ENCODE measurements around the gene SRSF3. TPM values are rescaled to one million over a fixed set of nuclear protein-coding genes. Genes with fewer than 3 reads are reported as not detected.
A peak's percentile ranks its signal among the peaks of the same experiment; 100 is the strongest.
"Not testable (repeated sequence)": the region's sequence is repeated elsewhere in the genome, so short reads cannot be mapped to it uniquely, and the experiment has no call there.

SRSF3 gene
- total and polyA plus RNA-seq, 12 donors: 28.9 to 291 (median 123) TPM

DNA sequence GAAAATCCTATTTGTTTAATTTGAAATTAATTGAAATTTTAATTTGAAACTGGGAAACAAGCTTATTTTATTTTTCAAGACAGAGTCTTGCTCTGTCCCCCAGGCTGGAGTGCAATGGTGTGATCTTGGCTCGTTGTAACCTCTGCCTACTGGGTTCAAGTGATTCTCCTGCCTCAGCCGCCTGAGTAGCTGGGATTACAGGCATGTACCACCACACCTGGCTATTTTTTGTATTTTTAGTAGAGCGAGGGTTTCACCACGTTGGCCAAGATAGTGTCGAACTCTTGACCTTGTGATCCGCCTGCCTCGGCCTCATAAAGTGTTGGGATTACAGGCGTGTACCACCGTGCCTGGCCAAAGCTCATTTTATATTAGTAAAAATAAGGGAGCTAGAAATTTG is 4.2 kb downstream of the SRSF3 start:
- TF ChIP-seq, protein P1, sequence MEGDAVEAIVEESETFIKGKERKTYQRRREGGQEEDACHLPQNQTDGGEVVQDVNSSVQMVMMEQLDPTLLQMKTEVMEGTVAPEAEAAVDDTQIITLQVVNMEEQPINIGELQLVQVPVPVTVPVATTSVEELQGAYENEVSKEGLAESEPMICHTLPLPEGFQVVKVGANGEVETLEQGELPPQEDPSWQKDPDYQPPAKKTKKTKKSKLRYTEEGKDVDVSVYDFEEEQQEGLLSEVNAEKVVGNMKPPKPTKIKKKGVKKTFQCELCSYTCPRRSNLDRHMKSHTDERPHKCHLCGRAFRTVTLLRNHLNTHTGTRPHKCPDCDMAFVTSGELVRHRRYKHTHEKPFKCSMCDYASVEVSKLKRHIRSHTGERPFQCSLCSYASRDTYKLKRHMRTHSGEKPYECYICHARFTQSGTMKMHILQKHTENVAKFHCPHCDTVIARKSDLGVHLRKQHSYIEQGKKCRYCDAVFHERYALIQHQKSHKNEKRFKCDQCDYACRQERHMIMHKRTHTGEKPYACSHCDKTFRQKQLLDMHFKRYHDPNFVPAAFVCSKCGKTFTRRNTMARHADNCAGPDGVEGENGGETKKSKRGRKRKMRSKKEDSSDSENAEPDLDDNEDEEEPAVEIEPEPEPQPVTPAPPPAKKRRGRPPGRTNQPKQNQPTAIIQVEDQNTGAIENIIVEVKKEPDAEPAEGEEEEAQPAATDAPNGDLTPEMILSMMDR (IDR thresholded peaks at IDR 0.05): no peak
- no peak for TF ChIP-seq POLR2A (IDR thresholded peaks at IDR 0.05)
- DNase-seq: peak in 3 of 7 donors; percentile 10 to 49 (median 13)
- H3K36me3 ChIP-seq (replicated peaks in 1 of 2): peaks cover 0 to 68% of the 10 kb centered on the region in 2 donors
- peak overlapping the region in 1 of 5 donors; percentile 31 for H3K27ac ChIP-seq
- H3K27me3 ChIP-seq: no peaks in the 10 kb centered on the region
- WGBS, 4 donors: 8 to 23% (median 15%) methylated on average over 7 to 9 of the region's 9 CpGs
- no peaks in the 10 kb centered on the region for H3K9me3 ChIP-seq (replicated peaks in 1 of 3)
- intact Hi-C loops (cut with DNase I): loop anchor here (10.0 kb wide), 1 partner anchor 54 kb away; the partner anchor contains the start of gene STK38 (in 2 of the 2)
- peaks cover 39 to 69% of the 10 kb centered on the region in 2 donors for H3K4me1 ChIP-seq (replicated peaks in 1 of 2)
- H3K4me3 ChIP-seq: peak overlapping the region in 1 of 4 donors; percentile 73

DNA sequence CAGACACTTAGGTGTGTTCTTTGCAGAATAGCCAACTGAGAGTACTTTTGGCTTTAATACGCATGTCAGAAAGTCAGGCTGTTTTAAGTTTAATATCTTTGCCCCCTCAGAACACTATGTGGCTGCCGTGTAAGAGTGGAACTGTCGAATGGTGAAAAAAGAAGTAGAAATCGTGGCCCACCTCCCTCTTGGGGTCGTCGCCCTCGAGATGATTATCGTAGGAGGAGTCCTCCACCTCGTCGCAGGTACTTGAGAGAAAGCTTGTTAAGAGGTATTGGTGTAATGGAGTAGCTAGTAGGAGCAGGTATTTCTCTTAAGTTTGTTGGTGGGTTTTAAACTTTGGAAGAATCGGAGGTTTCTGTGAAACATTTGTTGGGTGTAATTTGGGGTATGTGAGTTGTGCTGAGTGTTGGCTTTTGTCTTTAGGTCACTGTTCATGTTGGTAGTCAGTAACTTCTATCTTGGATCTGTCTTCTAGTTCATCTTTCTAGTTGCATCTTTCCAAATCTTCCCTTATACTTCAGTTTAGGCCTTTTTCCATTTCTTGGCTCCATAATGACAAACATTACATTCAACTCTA is 4.7 kb downstream of the SRSF3 start:
- H3K9me3 ChIP-seq (replicated peaks in 1 of 3): no peaks in the 10 kb centered on the region
- peaks cover 0 to 73% of the 10 kb centered on the region in 2 donors for H3K36me3 ChIP-seq (replicated peaks in 1 of 2)
- peaks cover 39 to 74% of the 10 kb centered on the region in 2 donors for H3K4me1 ChIP-seq (replicated peaks in 1 of 2)
- peak overlapping the region in 1 of 5 donors; percentile 31 for H3K27ac ChIP-seq
- WGBS, 4 donors: 51 to 74% (median 58%) methylated on average over 11 of the region's 11 CpGs
- TF ChIP-seq POLR2A (IDR thresholded peaks at IDR 0.05): no peak
- TF ChIP-seq, protein P1 (IDR thresholded peaks at IDR 0.05): no peak
- intact Hi-C loops (cut with DNase I): loop anchor here (10.0 kb wide), 1 partner anchor 54 kb away; the partner anchor contains the start of gene STK38 (in 2 of the 2)
- peak overlapping the region in 1 of 4 donors; percentile 73 for H3K4me3 ChIP-seq
- H3K27me3 ChIP-seq: no peaks in the 10 kb centered on the region
- DNase-seq: peak in 3 of 7 donors; percentile 3 to 42 (median 9)

DNA sequence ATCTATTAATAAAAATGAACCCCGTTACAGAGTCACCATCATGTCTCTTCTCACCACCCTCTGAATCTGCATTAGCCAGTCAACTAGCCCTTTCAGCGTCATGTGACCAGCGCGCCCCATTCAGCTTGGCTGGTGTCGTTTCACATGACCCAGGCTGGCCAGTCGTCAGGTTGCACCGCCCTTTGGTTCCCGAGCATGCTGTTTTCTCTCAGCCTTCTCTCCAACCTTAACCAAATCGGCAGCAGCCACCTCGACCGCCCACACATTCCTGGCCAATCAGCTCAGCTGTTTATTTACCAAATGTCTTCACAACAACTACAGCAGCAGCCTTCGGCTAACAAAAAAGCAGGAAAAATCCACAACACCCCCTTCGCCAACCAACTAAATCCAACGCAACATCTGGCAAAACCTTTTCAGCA is 5.6 kb downstream of the SRSF3 start:
- peak overlapping the region in 1 of 5 donors; percentile 6 for H3K27ac ChIP-seq
- no peaks in the 10 kb centered on the region for H3K9me3 ChIP-seq (replicated peaks in 1 of 3)

DNA sequence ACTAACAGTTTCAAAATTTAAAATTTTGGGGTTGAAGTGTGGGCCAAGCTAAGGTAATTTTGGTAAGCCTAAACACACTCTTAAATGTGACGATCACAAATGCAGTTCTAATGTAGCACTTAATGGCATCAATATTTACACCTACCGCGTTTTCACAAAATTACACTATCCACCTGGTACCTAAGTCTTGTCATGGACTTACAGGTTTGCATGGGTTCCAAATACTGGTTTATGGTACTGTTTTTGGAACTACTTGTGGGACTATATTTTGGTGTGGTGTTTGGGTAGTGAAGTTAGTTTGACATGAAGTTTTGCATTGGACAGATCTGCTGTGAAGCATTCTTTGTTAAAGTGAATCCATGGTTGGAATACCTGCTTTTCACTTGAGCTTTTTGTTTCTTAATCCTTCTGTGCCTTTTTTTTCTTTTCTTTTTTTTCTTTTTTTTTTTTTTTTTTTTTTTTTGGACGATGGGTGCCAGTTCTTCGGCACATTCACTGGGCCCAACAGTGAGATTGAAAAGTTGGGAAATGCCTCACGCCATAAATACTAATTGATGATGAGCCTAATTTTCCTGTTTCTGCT is 6.5 kb downstream of the SRSF3 start:
- no peak for DNase-seq
- peak overlapping the region in 1 of 4 donors; percentile 73 for H3K4me3 ChIP-seq
- WGBS, 4 donors: 70 to 79% (median 74%) methylated on average over 6 of the region's 6 CpGs
- TF ChIP-seq, protein P1 (IDR thresholded peaks at IDR 0.05): no peak
- TF ChIP-seq POLR2A (IDR thresholded peaks at IDR 0.05): no peak
- intact Hi-C loops (cut with DNase I): no loop called here
- H3K27ac ChIP-seq: no peak overlapping the region
- peaks cover 0 to 91% of the 10 kb centered on the region in 2 donors for H3K36me3 ChIP-seq (replicated peaks in 1 of 2)
- no peaks in the 10 kb centered on the region for H3K27me3 ChIP-seq
- peaks cover 39 to 91% of the 10 kb centered on the region in 2 donors for H3K4me1 ChIP-seq (replicated peaks in 1 of 2)
- H3K9me3 ChIP-seq (replicated peaks in 1 of 3): no peaks in the 10 kb centered on the region

More for the DNA sequence above, 5.6 kb downstream of the SRSF3 start:
- H3K27me3 ChIP-seq: no peaks in the 10 kb centered on the region
- intact Hi-C loops (cut with DNase I): loop anchor here (10.0 kb wide), 1 partner anchor 55 kb away; the partner anchor contains the start of gene STK38 (in 2 of the 2)
- TF ChIP-seq POLR2A (IDR thresholded peaks at IDR 0.05): no peak
- TF ChIP-seq, protein P1 (IDR thresholded peaks at IDR 0.05): no peak
- peaks cover 0 to 82% of the 10 kb centered on the region in 2 donors for H3K36me3 ChIP-seq (replicated peaks in 1 of 2)
- DNase-seq: peak in 6 of 7 donors; percentile 33 to 71 (median 37)
- peak overlapping the region in 1 of 4 donors; percentile 73 for H3K4me3 ChIP-seq
- WGBS, 4 donors: 69 to 79% (median 74%) methylated on average over 14 of the region's 14 CpGs
- peaks cover 39 to 83% of the 10 kb centered on the region in 2 donors for H3K4me1 ChIP-seq (replicated peaks in 1 of 2)

DNA sequence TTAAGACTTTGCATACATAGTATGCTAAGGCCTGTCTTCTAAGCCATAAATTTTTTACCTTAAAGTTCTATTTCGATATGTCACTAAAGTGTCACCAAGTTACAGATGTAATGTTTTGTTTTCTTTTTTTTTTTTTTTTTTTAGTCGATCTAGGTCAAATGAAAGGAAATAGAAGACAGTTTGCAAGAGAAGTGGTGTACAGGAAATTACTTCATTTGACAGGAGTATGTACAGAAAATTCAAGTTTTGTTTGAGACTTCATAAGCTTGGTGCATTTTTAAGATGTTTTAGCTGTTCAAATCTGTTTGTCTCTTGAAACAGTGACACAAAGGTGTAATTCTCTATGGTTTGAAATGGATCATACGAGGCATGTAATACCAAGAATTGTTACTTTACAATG is 7.7 kb downstream of the SRSF3 start:
- DNase-seq; H3K27me3 ChIP-seq; H3K27ac ChIP-seq; H3K4me3 ChIP-seq; intact Hi-C loops (cut with DNase I); H3K9me3 ChIP-seq (replicated peaks in 1 of 3): not testable (repeated sequence)
- H3K36me3 ChIP-seq (replicated peaks in 1 of 2): peaks cover 0 to 100% of the 10 kb centered on the region in 2 donors
- H3K4me1 ChIP-seq (replicated peaks in 1 of 2): peaks cover 42 to 99% of the 10 kb centered on the region in 2 donors
- 47 to 59% (median 55%) methylated on average over 3 of the region's 3 CpGs for WGBS, 4 donors

Data from adrenal gland (tissue), 12 donors.